Anterior cingulate cortex (tissue), 58 donors: Measurements from ENCODE around the gene NR2F2.

Experiments used
- DNase-seq, 58 donors: peaks; one replicate each; lab custom pipeline; 2025; lab: John Stamatoyannopoulos, UW

Gene NR2F2

DNA sequence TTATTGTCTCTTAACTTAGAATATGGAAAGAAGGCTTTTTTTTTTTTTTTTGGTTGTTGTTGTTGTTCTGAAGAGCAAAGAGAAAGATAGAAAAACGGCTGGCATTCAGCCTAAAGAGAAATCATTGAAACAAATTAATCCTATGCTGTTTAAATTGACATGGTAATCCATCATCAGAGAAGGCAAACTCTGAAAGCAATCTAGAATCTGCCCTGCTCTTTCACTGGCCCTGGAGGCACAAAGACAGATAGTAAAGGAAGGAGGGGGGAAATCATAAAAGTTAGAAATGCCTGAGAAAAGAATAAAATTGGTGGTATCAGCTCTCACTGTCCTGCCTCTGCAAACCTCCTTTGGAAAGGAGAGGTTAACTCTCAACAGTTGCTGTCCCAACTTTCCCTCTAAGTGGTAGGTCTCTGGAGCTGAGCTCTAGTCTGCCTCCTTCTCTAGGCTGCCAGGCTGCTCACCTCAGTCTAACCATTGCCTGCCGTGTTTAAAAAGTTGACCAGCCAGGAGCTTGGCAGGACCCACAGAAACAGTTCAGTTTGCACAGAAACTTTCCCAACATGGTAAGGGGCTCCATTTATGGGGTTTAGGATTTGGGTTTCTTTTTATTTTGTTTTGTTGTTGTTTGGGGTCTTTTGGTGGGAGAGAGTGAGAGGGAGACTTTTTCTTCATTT is 13.4 kb upstream of the NR2F2 start:
- DNase-seq: no peak

DNA sequence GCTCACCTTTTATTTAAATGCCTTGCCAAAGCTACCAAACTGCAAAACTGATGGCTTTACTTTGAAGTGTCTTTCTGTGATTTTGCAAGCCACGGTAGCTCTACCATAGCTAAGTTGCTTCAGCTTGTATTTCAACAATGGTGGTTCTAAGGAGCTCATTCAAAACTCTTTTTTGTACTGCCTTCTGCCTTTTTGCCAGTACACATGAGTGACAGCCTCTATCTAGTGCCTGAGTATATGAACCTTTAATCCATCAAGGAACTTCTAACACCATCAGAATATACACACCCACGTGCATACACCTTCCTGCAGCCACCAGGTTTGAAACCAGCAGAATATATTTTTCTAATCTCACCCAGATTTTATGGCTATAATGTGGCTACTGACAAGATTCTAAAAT is 10.4 kb upstream of the NR2F2 start:
- no peak for DNase-seq

DNA sequence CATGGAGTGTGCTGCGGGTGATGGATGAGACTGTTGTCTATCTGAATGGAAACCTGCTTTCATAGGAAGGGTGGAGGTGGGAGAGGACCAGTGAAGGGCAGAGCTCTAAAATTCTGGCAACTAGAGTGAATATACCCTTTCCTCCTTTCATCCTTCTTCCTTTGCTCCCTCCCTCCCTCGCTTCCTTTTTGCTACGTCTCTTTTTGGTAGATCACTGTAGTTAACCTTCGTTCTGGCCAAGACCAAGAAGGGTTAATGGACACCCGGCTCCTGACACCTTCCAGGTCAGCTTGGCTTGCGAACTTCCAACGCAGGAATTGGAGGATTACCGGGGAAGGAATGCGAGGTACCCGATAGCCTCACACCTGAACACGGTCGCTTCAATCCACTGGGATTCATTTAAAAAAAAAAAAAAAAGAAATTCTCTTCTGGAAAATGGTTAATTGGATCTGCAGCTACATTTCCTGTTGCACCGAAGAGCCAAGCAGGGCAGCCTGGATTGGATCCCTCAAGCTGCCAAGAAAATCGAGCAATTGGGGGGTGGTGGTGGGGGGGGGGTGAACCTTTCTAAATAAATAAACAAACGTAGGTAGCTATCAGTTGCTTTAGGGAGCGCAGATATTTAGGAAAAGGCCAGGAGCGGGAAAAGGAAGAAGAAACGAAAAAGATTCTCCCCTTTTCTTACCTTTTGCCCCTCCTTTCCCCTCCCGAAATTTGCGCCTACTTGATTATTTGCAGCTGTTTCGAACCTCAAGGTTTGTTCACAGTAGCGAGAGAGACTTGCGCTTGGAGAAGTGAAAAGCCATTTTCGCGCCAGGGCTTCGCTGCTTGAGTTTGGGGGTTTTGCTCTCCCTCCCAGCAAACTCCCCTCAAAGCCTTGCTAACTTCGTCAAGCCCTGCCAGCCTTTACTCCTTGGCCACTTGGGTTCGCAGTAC is 9.5 kb upstream of the NR2F2 start:
- no peak for DNase-seq

DNA sequence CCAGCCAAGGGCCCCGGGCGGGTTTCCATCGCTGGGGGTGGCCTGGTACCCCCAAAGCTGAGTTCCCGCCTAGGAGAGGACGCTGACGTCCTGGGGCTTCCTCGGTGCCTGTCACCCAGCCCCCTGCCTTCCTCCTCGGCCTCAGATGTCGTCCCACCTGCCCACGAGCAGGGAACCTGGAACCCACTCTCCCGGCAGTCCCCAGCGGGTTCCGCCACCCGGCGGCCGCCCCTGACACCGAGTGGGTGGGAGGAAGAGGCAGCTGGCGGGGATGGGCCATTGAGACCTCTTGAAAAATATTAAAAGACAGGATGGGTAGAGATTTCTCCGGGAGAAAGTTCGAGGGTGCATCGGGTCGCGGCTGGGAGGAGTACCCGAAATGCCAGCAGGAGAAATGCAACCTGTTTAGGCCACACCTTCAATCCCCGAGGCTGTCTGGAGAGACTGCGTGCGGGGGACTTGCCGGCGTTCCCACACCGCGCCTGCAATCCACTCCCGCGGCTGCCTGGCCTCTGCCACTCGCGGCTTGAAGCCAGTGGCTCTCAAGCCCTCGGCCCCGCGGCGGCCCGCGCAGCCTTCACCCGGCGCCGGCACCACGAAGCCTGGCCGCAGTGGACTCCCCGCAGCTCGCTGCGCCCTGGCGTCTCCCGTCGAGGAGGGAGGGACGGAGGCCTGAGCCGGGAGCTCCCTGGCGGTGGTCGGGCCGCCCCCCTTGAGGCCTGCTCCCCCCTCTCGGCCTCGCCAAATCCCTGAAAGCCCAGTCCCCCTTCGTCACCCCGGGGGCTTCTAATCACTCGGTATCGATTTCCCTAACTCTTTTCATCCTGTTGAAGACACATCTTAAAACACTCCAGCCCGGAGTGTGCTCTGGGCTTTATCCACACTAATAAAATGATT is 8.6 kb upstream of the NR2F2 start:
- no peak for DNase-seq

DNA sequence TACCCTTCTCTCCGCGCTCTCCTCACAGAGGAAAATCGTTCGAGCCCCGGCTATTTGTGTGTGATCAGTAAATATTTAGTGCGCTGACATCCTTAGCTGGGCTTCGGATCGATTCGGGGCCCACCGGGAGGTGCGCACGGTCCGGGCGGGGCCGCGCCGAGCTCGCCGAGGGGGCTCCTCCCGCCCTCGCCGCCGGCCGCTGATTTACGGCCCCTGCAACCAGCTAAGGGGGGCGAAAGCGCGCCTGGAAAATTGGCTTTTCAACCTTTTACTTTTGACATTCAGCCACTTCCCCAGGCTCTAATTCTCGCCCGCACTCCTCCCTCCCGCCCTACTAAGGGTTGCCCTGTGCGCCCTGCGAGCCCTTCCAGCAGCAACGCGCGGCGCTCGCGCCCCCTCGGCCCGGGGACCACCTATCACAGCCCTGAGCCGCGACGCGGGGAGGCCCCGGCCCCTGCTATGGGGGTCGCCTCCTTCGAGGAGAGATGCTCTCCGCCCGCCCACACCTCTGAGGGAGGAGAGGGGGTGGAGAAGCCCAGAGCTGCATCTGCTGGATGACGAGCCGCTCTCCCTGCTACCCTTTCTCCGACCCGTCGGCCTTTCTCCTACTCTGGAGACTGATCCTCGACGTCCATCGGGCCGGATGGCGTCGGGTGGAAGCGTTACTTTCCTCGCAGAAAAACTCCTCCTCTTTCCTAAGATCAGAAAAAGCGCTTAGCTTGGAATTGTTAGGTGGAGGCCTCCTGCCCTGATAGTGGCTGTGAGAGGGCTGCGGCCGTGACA is 7.8 kb upstream of the NR2F2 start:
- DNase-seq: no peak

DNA sequence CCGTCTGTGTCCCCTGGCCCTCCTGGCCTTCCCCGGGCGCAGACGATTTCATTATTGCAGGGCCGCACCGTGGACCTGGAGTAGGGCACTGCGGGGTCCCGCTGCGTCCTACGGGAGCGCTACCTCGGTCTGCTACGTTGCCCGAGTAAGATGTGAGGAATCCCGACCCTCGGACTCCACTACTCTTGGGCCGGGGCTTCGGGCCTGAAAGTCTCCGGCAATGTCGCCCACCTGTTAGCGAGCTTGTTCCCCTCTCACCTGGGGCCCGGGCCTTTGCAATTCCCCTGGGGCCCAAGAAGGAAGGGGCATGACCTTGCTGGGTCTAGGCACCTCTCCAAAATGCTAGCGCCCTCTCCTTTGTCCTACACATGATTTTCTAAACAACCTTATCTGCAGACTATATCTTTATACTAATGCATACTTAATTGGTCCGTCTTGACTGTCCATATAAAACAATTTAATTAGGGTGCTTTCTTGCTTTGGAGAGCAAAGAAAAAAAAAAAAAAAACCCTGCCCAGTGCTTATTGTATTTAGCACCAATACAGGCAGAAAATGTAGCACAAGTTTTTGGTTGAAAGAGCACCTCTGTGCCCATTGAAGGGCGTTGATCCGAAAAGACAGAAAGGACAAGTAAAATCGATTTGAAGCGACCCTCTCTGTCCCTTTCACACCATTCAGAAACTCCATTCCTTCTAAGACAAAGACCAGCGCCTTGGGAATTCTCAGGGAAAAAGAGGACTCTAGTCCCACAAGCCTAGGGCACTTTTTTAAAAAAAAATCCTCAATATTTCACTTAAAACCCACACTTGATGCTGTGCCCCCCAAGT is 7.0 kb upstream of the NR2F2 start:
- no peak for DNase-seq

DNA sequence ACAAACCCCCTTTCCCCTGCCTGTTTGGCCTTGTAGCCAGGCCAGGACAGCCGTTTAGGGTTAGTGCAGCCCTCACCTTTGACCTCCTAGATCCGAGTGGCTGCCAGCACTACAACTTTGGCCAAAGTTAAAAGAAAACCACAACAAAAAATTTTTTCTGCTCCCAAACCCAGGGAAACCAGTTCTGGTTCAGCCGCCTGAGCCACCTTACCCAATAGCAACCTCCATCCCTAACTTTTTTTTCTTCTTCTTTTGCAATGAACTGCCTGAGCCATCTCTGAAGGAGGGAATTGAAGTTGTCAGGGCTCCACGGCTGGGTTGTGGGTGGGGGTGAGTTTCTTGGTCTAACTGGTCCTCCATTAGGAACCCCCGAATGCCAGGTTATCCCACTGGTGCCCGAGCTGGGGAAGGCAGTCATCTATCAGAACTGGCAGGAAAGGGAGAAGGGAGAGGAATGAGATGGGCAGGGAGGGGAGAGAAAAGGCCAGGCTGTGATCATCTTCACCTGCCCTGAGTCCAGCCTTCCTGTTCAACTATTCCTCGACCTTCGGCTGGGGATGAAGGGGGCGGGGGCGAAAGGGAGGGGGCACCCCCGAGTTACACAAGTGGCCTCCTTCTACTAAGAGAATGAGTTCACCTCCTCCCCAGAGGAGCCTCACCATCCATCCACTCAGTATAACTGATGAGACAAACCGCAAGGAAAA is 6.2 kb upstream of the NR2F2 start:
- no peak for DNase-seq

DNA sequence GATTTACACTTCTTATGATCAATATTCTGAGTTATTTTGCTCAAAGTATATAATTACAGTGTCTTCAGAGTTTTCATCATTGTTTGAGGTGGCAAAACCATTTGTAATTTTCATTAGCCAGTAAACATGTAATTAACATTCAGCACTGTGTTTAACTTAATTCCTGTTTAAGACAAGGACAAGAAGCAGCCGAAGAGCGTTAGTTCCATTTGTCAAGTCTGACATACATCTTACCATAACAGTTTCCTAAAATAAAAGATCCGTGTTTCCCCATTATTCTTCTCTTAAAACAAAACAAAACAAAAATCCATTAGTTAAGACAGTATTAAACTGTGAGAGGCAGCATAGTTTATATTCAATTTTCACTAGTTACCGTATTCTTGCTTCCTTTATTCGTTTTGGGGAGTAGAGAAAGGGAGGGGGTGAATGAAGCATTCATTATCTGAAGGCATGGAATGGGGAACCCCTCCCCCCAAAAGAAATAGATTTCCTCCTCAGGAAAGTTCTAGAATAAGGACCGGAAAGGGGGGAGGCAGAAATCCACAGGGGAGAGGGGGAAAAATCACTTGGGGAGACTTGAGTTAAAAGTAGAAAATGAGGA is 5.5 kb upstream of the NR2F2 start:
- no peak for DNase-seq

DNA sequence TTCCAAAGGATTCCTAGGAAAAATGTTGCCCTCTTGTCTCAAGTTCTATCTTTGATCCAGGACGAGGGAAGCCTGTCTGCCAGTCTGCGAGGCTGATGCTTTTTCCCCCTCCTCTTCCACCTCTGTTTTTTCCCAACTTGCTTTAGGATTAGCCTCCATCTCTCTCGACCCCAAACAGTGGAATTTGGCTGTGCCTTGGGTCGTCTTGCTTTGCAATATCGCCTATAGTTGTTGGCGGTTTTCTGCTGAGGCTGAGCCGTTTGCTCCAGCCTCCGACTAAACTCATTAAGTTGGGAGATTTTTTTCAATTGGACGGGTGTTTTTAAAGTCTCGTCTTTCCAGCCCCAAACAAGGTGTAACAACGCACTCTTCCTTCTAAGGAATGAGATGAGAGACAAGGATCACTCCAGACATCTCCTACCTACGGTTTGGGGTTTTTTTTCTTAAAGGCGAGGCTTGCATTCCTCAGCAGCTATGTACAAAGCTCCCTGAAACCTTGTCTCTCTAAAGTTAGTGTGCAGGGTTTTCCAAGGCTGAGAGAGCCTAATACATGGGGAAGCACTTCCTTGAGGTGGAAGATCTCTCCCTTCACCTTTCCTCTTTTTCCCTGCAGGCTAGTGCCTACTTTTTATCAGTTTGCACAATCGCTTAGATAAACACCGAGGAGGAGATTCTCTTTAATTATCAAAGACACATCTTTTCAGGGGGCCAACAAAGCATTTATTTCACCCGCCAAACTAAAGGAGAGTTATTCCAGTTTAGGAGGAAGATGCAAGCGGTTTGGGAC is 4.8 kb upstream of the NR2F2 start:
- DNase-seq: no peak

DNA sequence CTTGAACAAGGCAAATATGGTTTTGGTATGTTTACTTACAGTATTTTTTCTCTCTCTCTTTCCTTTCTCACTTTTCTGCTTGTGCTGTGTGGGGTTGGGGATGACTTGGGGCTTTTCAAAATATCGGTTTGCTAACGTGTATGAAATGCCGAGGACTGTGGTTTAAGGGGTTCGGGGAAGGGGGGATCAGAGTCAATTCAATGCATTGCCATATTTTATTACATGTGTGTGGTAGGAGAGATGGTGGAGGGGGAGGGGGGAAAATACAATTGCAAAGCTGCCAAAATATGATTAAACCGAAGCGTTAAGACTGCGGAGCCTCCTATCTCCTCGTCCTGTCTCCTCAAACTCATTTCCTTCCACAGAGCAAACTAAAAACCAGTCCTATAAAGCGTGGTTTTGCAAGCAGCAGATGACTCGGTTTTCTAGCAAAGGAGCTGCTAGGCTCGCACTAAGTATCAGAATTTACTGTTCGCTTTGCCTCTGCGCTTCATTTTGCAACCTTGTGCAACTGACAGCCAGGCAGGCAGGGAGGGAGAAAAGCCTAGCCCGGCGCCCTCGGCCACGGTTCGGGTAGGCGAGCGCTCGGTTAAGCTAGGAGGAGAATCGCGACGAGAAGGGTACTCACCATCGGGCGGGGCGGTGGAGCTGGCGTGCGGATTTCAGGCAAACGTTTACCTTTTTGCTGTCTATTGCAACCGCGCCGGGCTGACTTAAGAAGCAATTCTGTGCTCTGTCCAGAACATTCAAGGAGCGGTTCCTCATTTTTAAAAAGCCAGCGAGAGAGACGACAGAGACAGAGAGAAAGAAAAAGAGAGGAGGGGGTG is 4.0 kb upstream of the NR2F2 start:
- DNase-seq: no peak

DNA sequence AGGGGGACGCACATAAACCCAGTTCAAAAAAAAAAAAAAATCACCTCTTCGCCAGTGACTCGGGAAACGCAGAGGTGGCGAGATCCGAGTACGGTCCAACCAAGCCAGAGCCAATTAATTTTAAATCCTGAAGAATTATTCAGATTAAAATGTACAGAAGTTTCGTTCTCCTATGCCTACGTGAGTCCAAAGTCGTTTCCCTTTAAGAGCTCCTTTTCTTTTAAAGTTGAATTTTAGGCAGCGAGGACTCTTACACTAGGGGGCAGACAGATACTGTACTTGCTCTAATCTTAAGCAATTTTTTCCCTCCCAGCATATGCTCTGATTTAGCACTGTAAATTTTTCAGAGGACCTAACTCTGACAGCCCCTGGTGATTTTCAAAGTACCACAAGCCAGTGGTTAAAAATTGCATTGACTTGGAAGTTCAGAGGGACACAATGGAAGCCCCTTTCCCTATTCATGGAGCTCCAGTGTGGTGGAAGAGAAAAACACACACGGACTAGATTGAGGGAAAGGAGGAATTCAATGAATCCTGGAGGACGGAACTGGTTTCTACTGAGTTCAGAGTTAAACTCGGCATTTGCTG is 3.3 kb upstream of the NR2F2 start:
- DNase-seq: no peak

DNA sequence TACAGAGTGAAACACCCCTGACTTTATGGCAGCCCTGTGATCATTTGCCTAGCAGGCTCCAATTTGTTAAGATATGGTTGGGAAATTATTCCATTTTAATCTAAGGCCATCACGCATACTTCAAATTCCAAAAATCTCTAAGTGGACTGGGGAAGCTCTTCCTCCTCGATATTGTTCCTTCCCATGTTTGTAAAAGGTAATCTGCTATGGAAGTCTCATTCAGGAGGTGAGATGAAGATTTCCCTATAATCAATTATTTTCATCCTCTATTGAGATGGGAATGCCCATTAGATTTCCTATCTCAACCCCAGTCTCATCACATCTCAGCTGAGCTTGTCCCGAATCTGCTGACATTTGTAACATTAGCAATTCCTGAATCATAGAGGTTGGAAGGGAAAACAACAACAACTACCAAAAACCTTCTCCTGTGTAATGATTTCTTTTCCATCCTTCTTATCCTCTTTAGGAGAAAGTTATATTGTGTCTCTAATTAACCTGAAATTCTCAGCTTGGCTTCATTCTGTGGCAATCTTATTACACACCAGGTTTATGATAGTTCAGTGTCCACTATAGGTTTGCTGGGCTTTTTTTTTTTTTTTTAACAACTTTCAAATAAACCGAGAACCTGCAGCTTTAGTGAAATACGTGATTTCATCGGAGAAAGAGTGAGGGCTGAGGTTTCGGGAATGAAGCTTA is 2.2 kb upstream of the NR2F2 start:
- no peak for DNase-seq

DNA sequence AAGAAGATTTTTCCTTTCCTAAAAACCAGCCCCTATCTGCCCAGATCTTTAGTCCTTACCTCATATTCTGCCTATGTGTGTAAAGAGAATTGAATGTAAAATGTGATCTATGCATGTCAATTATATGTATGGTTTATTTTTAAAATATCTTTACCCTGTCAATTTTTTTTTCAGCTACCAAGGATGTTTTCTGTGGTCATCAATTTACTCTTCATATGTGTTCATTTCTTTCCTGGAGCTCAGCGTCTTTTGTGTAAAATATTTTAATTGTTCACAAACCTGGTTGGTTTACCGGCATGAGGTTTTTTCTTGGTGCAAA is 1.7 kb upstream of the NR2F2 start:
- no peak for DNase-seq

DNA sequence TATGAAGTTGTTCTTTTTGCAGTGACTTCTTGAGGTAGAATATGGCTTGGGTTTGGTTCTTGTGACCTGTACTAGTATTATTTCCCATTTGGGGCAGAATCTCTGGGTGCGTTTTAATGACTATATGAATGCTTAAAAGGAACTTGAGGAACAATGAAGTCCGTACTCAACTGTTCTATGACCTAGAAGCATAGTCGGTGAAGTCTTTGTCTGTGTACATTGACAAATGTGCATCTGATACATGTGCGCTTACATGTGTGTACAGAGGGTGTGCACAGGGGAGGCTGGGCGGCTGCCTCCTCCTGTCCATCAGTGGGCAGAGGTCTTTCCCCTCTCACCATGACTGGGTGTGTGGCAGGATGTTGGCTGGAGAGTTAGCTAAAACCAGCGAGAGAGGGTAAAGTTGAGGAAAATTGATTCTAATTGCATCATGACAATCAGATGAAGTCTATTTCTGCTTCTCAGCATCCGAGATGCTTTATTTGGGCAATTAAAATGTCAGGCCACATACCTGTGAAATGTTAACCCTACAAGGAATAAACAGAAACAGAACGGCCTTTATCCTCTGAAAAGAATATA is 1.0 kb upstream of the NR2F2 start:
- no peak for DNase-seq

DNA sequence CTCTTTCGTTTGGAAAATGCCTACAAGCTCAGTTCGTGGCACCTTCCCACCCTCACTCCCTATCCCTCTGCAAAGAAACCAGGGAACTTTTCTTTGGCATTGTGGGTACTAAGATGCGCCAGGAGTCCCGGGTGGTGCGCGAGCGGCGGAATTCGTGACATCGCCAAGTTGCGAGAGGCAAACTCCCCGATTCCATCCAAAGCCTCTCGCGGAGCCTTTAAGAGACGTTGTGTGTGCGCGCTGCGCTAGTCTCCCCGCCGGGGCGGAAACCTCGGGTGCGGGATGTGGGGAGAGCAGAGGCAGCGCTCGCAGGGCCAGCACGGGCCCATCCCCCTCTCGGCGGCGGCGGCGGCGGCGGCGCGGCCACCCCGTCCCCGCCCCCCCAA is 443 bp upstream of the NR2F2 start:
- peak in 4 of 58 donors; percentile 5 to 54 (median 38) for DNase-seq
